Smooth muscle cell (in vitro differentiated cells): ENCODE measurements around the gene PIAS1. TPM values are rescaled to one million over a fixed set of nuclear protein-coding genes. Genes with fewer than 3 reads are reported as not detected.

Experiments used
- DNase-seq: peaks from one replicate; lab custom pipeline; 2025; ENCODE audit not compliant: unreplicated experiment; lab: John Stamatoyannopoulos, UW
- H2AFZ ChIP-seq: fragments of 200-600 bp; sonication (generic); 2 replicates; pipeline ENCODE4 v1.6.0; 2016; ENCODE audit warnings: antibody characterized with exemption, low read depth, mild to moderate bottlenecking
- H3F3A ChIP-seq: fragments of 200-600 bp; sonication (generic); 2 replicates; pipeline ENCODE4 v1.6.0; 2017; ENCODE audit warnings: antibody characterized with exemption, low read depth
- H3K27ac ChIP-seq: fragments of 200-600 bp; sonication (generic); 2 replicates; pipeline ENCODE4 v1.5.1; 2016; ENCODE audit warnings: low read depth, mild to moderate bottlenecking
- H3K27me3 ChIP-seq: fragments of 200-600 bp; sonication (generic); 2 replicates; pipeline ENCODE4 v1.6.1; 2016; ENCODE audit warnings: low read depth, mild to moderate bottlenecking
- H3K36me3 ChIP-seq: fragments of 200-600 bp; sonication (generic); 2 replicates; pipeline ENCODE4 v1.5.1; 2016; ENCODE audit warnings: low read depth
- H3K4me1 ChIP-seq: fragments of 200-600 bp; sonication (generic); 2 replicates; pipeline ENCODE4 v1.5.1; 2016; ENCODE audit warnings: low read depth
- H3K4me2 ChIP-seq: fragments of 200-600 bp; sonication (generic); 2 replicates; pipeline ENCODE4 v1.6.0; 2016; ENCODE audit warnings: mild to moderate bottlenecking
- H3K4me3 ChIP-seq: fragments of 200-600 bp; sonication (generic); 2 replicates; pipeline ENCODE4 v1.5.1; 2016; ENCODE audit warnings: mild to moderate bottlenecking
- H3K79me2 ChIP-seq: fragments of 200-600 bp; sonication (generic); 2 replicates; pipeline ENCODE4 v1.6.0; 2016; ENCODE audit warnings: low read depth, mild to moderate bottlenecking
- H3K9ac ChIP-seq: fragments of 200-600 bp; sonication (generic); 2 replicates; pipeline ENCODE4 v1.6.0; 2016; ENCODE audit warnings: low read depth
- H3K9me3 ChIP-seq: fragments of 200-600 bp; sonication (generic); replicated peaks from 2 replicates; pipeline ENCODE4 v1.5.1; 2016; ENCODE audit warnings: low read depth
- H4K20me1 ChIP-seq: fragments of 200-600 bp; sonication (generic); 2 replicates; pipeline ENCODE4 v1.6.0; 2016; ENCODE audit warnings: low read depth
- WGBS: methylation state at CpG from one replicate; pipeline ENCODE4 v1.1.7; 2016; ENCODE audit warnings: low lambda C conversion rate; 5-methylcytosine and 5-hydroxymethylcytosine counted together
- polyA plus RNA-seq: library from polyadenylated mRNA; unstranded; fragments of >200 nt; fragmentation: Nextera tagmentation; extraction: Ambion mirVana; gene quantifications from 2 replicates; pipeline ENCODE4 v1.2.1, GENCODE V29; 2016
- total RNA-seq: library from RNA; depleted of rRNA; stranded (reverse); fragments of >200 nt; gene quantifications from 2 replicates; pipeline ENCODE4 v1.2.3, GENCODE V29; 2014
- TF ChIP-seq, protein P1 (sequence below): fragments of 200-600 bp; sonication (generic); IDR thresholded peaks from 2 replicates; pipeline ENCODE4 v1.5.1; 2017; ENCODE audit warnings: borderline replicate concordance, mild to moderate bottlenecking, antibody characterized with exemption; ENCODE audit not compliant: insufficient read depth, poor library complexity, severe bottlenecking

Gene PIAS1
- total and polyA plus RNA-seq, 2 experiments from 2014 or later, result 46.4 to 56.1 TPM

GRCh38 chr15:68081869-68082505 lies 27.9 kb downstream of the PIAS1 start:
- Histone ChIP-seq H3F3A (no peaks in the 10 kb centered on the region), H3K4me2 (peak overlapping the region; percentile 8), H3K4me1 (peaks cover 34% of the 10 kb centered on the region), H3K9me3 (no peaks in the 10 kb centered on the region), H3K4me3 (no peak overlapping the region), H3K27ac (no peak overlapping the region), H3K9ac (no peak overlapping the region), H3K79me2 (peaks cover 98% of the 10 kb centered on the region), H4K20me1 (peaks cover 98% of the 10 kb centered on the region), H2AFZ (no peak overlapping the region), H3K27me3 (no peaks in the 10 kb centered on the region), H3K36me3 (no peaks in the 10 kb centered on the region)
- 73% methylated on average over 4 of the region's 4 CpGs for WGBS
- TF ChIP-seq, protein P1, sequence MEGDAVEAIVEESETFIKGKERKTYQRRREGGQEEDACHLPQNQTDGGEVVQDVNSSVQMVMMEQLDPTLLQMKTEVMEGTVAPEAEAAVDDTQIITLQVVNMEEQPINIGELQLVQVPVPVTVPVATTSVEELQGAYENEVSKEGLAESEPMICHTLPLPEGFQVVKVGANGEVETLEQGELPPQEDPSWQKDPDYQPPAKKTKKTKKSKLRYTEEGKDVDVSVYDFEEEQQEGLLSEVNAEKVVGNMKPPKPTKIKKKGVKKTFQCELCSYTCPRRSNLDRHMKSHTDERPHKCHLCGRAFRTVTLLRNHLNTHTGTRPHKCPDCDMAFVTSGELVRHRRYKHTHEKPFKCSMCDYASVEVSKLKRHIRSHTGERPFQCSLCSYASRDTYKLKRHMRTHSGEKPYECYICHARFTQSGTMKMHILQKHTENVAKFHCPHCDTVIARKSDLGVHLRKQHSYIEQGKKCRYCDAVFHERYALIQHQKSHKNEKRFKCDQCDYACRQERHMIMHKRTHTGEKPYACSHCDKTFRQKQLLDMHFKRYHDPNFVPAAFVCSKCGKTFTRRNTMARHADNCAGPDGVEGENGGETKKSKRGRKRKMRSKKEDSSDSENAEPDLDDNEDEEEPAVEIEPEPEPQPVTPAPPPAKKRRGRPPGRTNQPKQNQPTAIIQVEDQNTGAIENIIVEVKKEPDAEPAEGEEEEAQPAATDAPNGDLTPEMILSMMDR, result no peak
- no peak for DNase-seq

DNA sequence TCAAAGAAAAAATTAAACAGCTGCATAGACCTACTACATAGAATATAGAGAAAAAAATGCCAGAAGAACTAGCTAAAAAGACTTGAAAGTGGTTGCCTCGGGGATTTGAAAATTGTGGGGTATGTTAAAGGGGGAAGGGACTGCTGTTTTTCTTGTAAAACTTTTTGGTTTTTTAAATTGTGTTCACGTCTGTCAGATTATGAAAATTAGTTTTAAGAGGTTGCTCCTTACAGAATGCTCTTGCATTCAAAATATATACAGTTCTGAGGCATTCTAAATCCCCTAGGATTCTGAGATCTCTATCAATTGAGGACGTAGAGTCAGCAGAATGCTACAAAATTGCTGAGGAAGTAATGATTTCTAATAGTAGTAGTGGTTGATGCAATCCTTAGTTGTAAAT lies 28.6 kb downstream of the PIAS1 start:
- Histone ChIP-seq H3F3A (no peaks in the 10 kb centered on the region), H3K27ac (no peak overlapping the region), H3K9me3 (no peaks in the 10 kb centered on the region), H3K36me3 (no peaks in the 10 kb centered on the region), H3K79me2 (peaks cover 98% of the 10 kb centered on the region), H3K4me3 (no peak overlapping the region), H3K9ac (no peak overlapping the region), H2AFZ (no peak overlapping the region), H3K4me2 (peak overlapping the region; percentile 8), H3K4me1 (peaks cover 27% of the 10 kb centered on the region), H4K20me1 (peaks cover 98% of the 10 kb centered on the region), H3K27me3 (no peaks in the 10 kb centered on the region)
- DNase-seq, result no peak
- WGBS, result 40% methylated on average over 3 of the region's 3 CpGs
- TF ChIP-seq, protein P1, result no peak

DNA sequence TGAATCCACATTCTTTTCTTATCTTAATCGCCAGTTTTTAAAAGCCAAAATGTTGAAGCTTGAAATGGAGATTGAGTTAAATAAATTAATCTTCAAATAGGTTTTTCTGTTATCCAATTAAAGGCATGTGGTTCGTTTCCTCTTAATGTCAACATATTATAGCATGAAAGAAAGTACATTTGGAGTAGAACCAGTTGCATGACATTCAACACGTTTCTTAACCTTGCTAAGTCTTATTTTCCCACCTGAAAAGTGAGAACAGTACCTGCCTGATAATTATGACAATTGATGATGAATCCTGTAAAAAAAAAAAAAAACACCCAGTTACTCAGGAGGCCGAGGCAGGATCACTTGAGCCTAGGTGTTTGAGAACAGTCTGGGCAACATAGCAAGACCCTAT lies 29.3 kb downstream of the PIAS1 start:
- Histone ChIP-seq H3K4me3 (no peak overlapping the region), H3K9me3 (no peaks in the 10 kb centered on the region), H3K27me3 (no peaks in the 10 kb centered on the region), H3K9ac (no peak overlapping the region), H3K27ac (no peak overlapping the region), H3K4me1 (peaks cover 24% of the 10 kb centered on the region), H3K36me3 (no peaks in the 10 kb centered on the region), H3K79me2 (peaks cover 98% of the 10 kb centered on the region), H3F3A (no peaks in the 10 kb centered on the region), H2AFZ (no peak overlapping the region), H4K20me1 (peaks cover 98% of the 10 kb centered on the region), H3K4me2 (no peak overlapping the region)
- WGBS, result 94% methylated on average over 4 of the region's 4 CpGs
- TF ChIP-seq, protein P1, result no peak
- DNase-seq, result no peak

DNA sequence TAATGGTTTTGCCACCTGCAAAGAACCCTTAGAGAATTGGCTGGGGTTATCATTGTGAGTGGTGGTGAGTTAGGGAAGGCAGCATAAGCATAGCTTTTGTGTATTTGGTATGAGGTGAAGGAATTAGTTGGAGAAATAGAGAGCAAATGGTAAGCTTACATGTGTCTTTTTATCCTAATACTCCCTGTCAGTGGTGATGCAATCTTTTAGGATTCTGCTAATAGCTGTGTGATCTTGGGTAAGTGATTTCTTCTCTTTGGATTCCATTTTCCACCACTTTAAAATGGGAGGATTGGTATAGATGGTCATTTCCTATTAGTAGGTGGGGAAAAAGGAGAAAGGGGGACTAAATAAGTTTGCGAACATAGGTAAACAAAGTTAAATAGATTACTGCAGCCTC lies 30.9 kb downstream of the PIAS1 start:
- H2AFZ ChIP-seq, result no peak overlapping the region
- no peaks in the 10 kb centered on the region for H3F3A ChIP-seq
- H3K36me3 ChIP-seq, result no peaks in the 10 kb centered on the region
- peaks cover 99% of the 10 kb centered on the region for H3K79me2 ChIP-seq
- peaks cover 94% of the 10 kb centered on the region for H4K20me1 ChIP-seq
- peaks cover 24% of the 10 kb centered on the region for H3K4me1 ChIP-seq
- H3K27me3 ChIP-seq, result no peaks in the 10 kb centered on the region
- no peak overlapping the region for H3K9ac ChIP-seq
- no peak overlapping the region for H3K4me2 ChIP-seq
- H3K4me3 ChIP-seq, result no peak overlapping the region
- WGBS, result 92% methylated on average over 1 of the region's 1 CpG
- no peak for DNase-seq
- H3K27ac ChIP-seq, result no peak overlapping the region
- no peaks in the 10 kb centered on the region for H3K9me3 ChIP-seq
- TF ChIP-seq, protein P1, result no peak
